ENCODE results near the gene ERICH3.

The ERICH3 gene

DNA sequence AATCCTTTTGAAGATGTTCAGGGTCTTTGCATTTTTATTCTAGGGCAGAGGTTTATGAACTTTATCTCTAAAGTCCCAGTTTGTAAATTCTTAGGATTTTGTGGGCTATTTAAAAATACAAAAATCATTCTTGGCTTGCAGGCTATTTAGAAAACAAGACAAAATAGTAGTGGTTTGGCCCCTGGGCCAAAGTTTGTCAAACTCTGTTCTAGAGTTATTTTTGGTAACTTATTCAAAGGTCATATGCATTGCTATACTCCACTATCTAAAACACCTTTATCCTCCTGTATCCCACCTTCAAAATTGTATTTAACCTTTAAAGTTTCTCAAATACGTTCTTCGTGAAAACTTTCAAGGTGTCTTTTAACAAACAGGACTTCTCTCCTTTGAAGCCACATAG lies 85.7 kb downstream of the ERICH3 start:
- H3K27ac Mint-ChIP-seq = no peak overlapping the region
- H3K9me3 Mint-ChIP-seq = no peaks in the 10 kb centered on the region
- no peaks in the 10 kb centered on the region for H3K4me1 Mint-ChIP-seq (ENCODE audit: low read depth)
- no peaks in the 10 kb centered on the region for H3K36me3 Mint-ChIP-seq (ENCODE audit: low read depth)
- no peak overlapping the region for H3K4me3 Mint-ChIP-seq
- peaks cover 9% of the 10 kb centered on the region for H3K27me3 Mint-ChIP-seq
- DNase-seq = no peak

DNA sequence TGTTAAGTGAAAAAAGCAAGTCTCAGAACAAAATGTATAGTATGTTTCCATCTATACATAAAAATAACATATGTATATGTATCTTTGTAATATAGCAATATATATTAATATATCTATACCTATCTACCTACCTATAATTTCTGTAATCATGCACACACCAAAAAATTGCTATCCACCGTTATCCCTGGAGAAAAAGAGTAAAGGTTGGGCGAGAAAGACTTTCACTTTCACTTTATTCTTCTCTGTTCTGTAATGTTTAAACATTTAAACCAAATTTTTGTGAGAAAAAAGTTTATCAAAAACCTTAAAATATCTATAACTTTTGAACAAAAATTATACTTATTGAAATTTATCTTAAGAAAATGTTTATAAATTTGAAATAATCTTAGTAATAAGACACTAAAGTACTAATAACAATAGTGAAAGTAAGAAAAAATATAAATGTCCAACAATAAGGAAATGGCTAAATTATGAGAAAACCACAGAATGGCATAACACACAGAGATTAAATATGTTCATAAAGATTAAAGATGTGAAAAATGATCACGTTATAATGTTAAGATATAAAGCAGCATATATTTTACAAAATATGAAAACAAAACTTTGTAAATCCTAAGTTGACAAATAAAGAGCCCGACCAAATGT lies 87.2 kb downstream of the ERICH3 start:
- Mint-ChIP-seq H3K36me3 (ENCODE audit: low read depth) (no peaks in the 10 kb centered on the region), H3K27me3 (peaks cover 9% of the 10 kb centered on the region), H3K4me3 (no peak overlapping the region), H3K9me3 (no peaks in the 10 kb centered on the region), H3K27ac (no peak overlapping the region), H3K4me1 (ENCODE audit: low read depth) (no peaks in the 10 kb centered on the region)
- DNase-seq = no peak

DNA sequence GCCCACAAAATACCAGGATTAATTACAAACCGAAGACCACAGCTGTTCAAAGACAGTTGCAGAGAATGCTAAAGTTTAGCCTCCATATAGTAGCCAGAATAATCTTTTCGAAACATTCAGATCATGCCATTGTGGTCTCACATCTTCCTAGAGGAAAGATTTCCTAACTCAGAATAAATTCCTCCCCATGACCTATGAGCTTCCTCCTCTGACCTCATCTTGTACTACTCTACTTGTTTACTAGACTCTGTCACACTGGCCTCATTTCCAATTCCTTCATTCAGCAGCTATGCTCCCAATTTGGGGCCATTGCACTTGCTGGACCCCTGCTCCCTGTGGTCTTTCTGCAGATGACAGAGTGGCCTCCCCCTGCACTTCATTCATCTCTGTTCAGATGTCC lies 89.4 kb downstream of the ERICH3 start:
- H3K9me3 Mint-ChIP-seq = no peaks in the 10 kb centered on the region
- H3K27ac Mint-ChIP-seq = no peak overlapping the region
- peaks cover 9% of the 10 kb centered on the region for H3K27me3 Mint-ChIP-seq
- H3K36me3 Mint-ChIP-seq (ENCODE audit: low read depth) = no peaks in the 10 kb centered on the region
- no peak for DNase-seq
- H3K4me3 Mint-ChIP-seq = no peak overlapping the region
- no peaks in the 10 kb centered on the region for H3K4me1 Mint-ChIP-seq (ENCODE audit: low read depth)

DNA sequence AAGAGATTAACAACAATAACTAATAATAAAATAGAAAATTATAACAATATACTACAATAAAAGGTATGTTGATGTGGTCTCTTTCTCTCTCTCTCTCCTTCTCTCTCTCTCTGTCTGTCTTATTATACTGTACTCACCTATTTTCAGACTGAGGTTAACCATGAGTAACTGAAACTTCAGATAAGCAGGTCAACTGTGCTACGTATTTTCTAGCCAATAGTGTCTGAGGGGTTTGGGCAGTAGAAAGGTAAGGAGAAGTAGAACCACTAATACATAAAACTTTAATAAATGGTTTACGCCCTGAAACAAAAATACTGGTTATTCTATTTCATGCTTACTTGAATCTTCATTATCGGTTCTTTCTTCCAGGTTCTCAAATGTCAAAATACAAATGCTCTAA lies 90.2 kb downstream of the ERICH3 start:
- H3K36me3 Mint-ChIP-seq (ENCODE audit: low read depth) = no peaks in the 10 kb centered on the region
- peaks cover 9% of the 10 kb centered on the region for H3K27me3 Mint-ChIP-seq
- H3K27ac Mint-ChIP-seq = no peak overlapping the region
- no peaks in the 10 kb centered on the region for H3K9me3 Mint-ChIP-seq
- H3K4me1 Mint-ChIP-seq (ENCODE audit: low read depth) = no peaks in the 10 kb centered on the region
- no peak for DNase-seq
- no peak overlapping the region for H3K4me3 Mint-ChIP-seq

DNA sequence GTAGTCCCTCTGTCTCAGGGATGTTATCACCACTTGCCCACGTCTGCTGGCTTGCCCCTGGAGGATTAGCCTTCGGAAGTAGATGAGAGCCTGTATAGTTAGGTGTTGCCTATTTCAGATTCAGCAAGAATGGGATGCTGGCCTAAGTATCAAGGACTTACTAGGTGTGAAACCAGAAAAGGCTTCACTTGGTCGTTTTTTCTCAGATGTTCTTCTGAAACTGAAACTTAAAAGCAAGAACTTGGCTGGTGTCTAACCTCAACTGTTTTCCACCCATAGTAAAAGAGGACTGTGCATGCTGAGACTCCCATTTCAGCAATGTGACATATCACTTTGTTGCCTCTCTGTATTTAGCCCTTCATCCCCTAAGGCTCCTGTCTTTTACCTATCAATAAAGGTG lies 94.2 kb downstream of the ERICH3 start:
- no peaks in the 10 kb centered on the region for H3K4me1 Mint-ChIP-seq (ENCODE audit: low read depth)
- H3K27me3 Mint-ChIP-seq = peaks cover 9% of the 10 kb centered on the region
- H3K27ac Mint-ChIP-seq = no peak overlapping the region
- DNase-seq = no peak
- no peak overlapping the region for H3K4me3 Mint-ChIP-seq
- no peaks in the 10 kb centered on the region for H3K9me3 Mint-ChIP-seq
- no peaks in the 10 kb centered on the region for H3K36me3 Mint-ChIP-seq (ENCODE audit: low read depth)

DNA sequence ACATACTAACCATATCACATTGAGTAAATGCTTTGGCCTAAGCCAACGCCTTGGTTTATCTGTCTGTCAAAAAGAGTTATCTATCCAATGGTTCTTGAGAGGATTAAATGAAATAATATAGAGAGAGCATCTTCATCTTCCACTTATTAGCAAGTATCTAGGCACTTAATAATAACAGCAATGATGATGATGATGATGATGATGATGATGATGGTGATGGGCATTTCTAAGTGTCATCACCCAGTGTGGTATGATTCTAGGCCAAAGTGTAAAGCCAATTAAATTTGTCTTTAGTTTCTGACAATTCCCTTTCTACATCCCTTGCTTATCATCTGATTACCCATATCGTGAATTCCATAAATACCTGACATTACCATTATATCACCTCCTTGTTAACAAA lies 95.5 kb downstream of the ERICH3 start:
- Mint-ChIP-seq H3K9me3 (no peaks in the 10 kb centered on the region), H3K4me1 (ENCODE audit: low read depth) (no peaks in the 10 kb centered on the region), H3K27ac (no peak overlapping the region), H3K36me3 (ENCODE audit: low read depth) (no peaks in the 10 kb centered on the region), H3K4me3 (no peak overlapping the region), H3K27me3 (no peaks in the 10 kb centered on the region)
- DNase-seq = no peak

DNA sequence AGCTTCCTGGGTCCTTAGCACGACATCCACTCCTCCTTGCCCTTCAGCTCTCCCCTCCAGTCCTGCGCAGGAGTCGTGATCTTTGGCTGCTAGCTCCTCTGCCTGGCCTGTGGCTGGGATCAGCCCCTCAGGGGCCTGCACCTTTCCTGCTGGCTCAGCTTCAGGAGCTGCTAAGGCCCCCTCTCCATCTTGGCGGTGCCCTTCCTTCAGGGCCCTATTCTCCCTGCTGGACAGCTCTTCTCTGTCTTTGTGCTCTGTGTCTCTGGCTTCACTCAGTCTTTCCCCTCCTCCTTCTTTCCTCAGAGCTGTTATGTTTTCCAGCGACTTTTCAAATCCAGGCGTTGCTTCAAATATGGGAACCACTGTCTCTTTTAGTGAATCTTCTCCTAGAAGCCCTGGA lies 101.7 kb downstream of the ERICH3 start:
- Mint-ChIP-seq H3K36me3 (ENCODE audit: low read depth) (no peaks in the 10 kb centered on the region), H3K4me1 (ENCODE audit: low read depth) (no peaks in the 10 kb centered on the region), H3K4me3 (no peak overlapping the region), H3K27me3 (no peaks in the 10 kb centered on the region), H3K27ac (no peak overlapping the region), H3K9me3 (no peaks in the 10 kb centered on the region)
- DNase-seq = no peak

DNA sequence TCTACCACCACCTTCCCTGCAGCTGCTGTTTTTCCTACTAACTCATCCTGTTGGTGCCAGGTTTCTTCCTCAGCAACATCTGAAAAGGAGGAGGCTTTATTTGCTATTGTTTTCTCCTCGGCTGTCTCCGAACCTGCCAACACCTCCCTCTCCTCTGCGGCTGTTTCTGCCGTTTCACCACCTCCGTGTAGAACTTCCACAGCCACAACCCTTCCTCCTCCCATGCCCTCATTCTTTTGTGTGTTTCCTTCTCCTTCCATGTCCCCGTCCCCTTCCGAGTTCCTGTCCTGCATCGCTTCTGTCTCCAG lies 102.1 kb downstream of the ERICH3 start:
- Mint-ChIP-seq H3K9me3 (no peaks in the 10 kb centered on the region), H3K36me3 (ENCODE audit: low read depth) (no peaks in the 10 kb centered on the region), H3K4me3 (no peak overlapping the region), H3K27me3 (no peaks in the 10 kb centered on the region), H3K27ac (no peak overlapping the region), H3K4me1 (ENCODE audit: low read depth) (no peaks in the 10 kb centered on the region)
- DNase-seq = no peak

DNA sequence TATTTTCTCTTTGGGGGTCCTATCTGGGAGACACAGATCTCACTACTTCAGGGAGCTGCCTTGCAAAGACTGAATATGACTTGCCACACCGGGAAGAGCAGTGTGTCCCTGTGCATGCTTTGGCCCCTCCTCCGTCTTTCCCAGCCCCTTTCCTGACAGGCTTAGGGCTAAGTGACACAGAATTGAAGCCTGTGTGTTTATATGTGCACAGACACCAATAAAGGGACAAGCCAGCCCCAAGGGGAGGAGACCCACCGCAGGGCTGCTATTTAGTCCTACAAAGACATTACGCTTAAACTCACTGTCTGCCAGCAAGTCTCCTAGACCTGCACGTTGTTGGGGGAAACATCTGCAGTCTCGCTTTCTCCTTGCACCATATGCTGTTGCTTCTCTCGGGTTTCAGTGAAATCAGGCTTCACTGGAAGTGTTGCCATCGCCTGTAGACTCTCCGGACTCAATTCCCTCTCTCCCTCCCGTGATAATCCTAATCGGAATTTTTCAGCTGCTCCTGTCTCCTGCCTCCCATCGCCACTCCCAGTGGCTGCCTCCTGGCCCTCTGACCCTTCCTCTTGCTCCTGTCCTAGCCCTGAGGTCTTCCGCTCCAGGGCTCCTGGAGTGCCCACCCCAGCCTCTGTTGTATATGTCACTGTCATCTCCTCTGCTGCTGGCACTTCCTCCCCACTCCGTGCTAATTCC lies 102.6 kb downstream of the ERICH3 start:
- H3K27ac Mint-ChIP-seq = no peak overlapping the region
- no peak for DNase-seq
- H3K27me3 Mint-ChIP-seq = no peaks in the 10 kb centered on the region
- no peak overlapping the region for H3K4me3 Mint-ChIP-seq
- H3K36me3 Mint-ChIP-seq (ENCODE audit: low read depth) = no peaks in the 10 kb centered on the region
- H3K9me3 Mint-ChIP-seq = no peaks in the 10 kb centered on the region
- H3K4me1 Mint-ChIP-seq (ENCODE audit: low read depth) = no peaks in the 10 kb centered on the region

DNA sequence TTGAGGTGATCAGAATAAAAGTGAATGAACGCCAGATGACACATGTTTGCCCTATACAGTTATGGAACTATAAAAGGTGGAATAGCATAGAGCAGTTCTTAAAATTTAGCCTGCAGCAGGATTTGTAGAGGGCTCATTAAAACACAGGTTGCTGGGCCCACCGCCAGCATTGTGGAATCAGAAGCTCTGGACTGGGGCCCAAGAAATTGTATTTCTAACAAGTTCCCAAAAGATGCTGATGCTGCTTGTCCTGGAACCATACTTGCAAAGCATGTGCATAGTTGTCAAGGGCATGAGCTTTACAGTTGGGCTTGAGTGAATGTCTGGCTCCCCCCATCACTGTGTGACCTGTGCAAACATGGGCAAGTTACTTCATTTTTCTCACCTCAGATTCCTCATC lies 123.7 kb downstream of the ERICH3 start:
- no peaks in the 10 kb centered on the region for H3K4me1 Mint-ChIP-seq (ENCODE audit: low read depth)
- no peak for DNase-seq
- no peaks in the 10 kb centered on the region for H3K9me3 Mint-ChIP-seq
- no peak overlapping the region for H3K27ac Mint-ChIP-seq
- peaks cover 3% of the 10 kb centered on the region for H3K27me3 Mint-ChIP-seq
- H3K36me3 Mint-ChIP-seq (ENCODE audit: low read depth) = no peaks in the 10 kb centered on the region
- H3K4me3 Mint-ChIP-seq = no peak overlapping the region

DNA sequence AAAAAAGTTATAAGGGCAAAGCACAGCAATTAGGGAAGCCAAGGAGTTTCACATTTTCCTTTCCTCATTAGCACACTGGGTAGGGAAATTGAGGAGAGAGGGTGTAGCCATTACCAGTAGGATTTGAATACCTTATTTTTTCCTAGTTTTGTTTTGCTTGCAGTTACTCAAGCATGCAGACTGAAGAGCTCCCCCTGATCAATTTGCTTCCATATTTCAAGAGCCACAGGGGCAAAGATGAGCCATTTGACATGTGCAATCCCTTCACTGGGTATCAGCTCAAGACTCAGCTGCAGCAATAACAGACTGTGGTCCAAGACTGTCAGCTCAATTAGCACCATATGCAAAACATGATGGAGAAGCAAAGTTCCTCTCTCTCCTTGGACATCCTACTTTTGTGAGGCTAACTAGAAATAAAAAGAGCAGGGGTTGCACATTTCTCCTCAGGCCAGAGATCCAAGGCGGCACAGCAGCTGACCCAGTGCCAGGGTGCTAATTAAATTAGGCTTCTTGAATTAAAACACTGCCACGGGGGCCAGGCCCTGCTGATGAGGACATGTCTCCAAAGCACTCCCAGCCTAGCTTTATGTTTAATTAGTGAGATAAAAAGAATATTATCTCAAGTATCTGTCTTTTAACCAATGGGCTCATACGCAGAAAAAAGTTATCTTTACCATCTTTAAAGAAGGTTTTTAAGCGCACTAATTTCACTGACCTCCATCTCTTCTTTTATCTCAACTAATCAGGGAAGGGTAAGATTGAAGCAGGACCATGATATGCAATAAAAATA lies 124.4 kb downstream of the ERICH3 start:
- Mint-ChIP-seq H3K36me3 (ENCODE audit: low read depth) (no peaks in the 10 kb centered on the region), H3K27me3 (peaks cover 3% of the 10 kb centered on the region), H3K9me3 (no peaks in the 10 kb centered on the region), H3K27ac (no peak overlapping the region), H3K4me1 (ENCODE audit: low read depth) (no peaks in the 10 kb centered on the region), H3K4me3 (no peak overlapping the region)
- no peak for DNase-seq

DNA sequence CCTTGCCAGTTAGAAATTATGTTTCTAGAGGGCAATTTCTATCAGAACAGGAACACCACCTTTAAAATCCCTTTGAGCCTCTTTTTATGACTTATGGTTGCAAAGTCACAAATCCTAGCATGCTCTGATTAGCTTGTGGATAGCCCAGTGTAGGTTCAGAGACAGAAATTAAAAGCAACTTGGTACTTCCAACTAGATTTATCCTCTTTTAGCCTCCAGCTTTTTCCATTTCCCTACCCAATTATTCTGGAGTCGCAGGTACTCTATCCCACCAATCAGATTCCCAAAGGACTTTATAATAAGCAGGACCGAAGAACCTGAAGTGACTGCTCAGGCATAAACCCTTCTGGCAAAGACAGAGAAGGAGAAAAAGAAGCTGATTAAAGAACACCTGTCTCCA lies 127.8 kb downstream of the ERICH3 start:
- H3K36me3 Mint-ChIP-seq (ENCODE audit: low read depth) = no peaks in the 10 kb centered on the region
- no peak overlapping the region for H3K27ac Mint-ChIP-seq
- H3K9me3 Mint-ChIP-seq = no peaks in the 10 kb centered on the region
- no peak overlapping the region for H3K4me3 Mint-ChIP-seq
- H3K4me1 Mint-ChIP-seq (ENCODE audit: low read depth) = no peaks in the 10 kb centered on the region
- DNase-seq = no peak
- H3K27me3 Mint-ChIP-seq = peaks cover 3% of the 10 kb centered on the region

DNA sequence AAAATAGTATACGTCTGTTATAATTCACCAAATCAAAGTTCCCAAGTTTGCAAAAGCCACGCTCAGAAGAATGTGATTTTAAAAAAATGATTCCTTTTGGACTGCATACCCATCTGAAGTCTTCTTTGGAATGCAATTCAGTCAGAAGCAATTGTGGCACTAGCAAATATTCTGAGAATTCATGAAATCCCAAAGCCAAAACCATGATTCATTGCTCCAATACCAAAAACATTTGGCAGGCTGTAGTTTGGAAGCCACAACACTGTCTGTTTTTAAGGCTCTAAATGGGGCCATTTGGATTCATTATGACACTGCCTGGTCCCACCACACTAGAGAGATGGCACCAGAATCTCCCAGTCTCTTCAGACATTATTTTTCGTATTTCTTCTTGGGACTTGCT lies 139.4 kb downstream of the ERICH3 start:
- no peak overlapping the region for H3K27ac Mint-ChIP-seq
- H3K4me1 Mint-ChIP-seq (ENCODE audit: low read depth) = no peaks in the 10 kb centered on the region
- no peaks in the 10 kb centered on the region for H3K27me3 Mint-ChIP-seq
- no peak for DNase-seq
- no peaks in the 10 kb centered on the region for H3K36me3 Mint-ChIP-seq (ENCODE audit: low read depth)
- no peak overlapping the region for H3K4me3 Mint-ChIP-seq
- H3K9me3 Mint-ChIP-seq = no peaks in the 10 kb centered on the region

DNA sequence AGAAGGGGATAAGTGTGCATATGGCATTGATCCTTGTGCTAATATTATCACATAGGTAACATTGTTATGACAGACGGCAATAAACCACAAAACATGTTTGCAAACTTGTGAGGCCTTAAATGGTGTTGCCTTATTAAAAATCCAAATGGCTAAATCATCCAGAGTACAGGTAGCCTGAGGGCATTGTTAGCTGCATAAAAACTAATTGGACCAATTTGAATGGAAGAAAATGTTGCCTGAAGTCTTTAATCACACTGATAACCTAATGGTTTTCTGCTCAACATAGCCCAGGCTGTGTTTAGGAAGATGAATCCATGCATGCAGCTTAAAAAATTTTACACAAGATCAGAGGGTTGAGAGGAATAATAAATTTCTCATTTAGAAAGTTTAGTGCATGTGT lies 141.8 kb downstream of the ERICH3 start:
- Mint-ChIP-seq H3K4me1 (ENCODE audit: low read depth) (no peaks in the 10 kb centered on the region), H3K27ac (no peak overlapping the region), H3K36me3 (ENCODE audit: low read depth) (no peaks in the 10 kb centered on the region), H3K4me3 (no peak overlapping the region), H3K27me3 (no peaks in the 10 kb centered on the region), H3K9me3 (no peaks in the 10 kb centered on the region)
- no peak for DNase-seq

DNA sequence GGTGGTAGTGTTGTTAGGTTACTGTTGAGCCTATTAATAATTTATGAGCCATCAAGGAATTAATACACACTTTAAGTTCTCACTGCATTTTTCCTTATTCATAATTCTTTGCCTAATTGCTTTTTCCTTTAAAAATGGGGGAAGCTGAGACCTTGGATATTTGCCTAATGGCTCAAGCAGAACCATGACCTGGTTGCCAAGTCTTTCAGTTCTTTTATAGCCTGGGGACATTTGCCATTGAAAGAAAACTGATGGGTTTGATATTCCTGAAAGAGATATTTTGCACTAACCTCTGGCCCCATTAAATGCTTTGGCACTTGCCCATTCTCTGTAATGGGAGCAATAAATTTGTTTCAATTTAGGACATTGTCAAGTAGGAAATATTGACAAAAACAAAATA lies 142.7 kb downstream of the ERICH3 start:
- no peaks in the 10 kb centered on the region for H3K36me3 Mint-ChIP-seq (ENCODE audit: low read depth)
- no peak overlapping the region for H3K4me3 Mint-ChIP-seq
- no peaks in the 10 kb centered on the region for H3K27me3 Mint-ChIP-seq
- no peaks in the 10 kb centered on the region for H3K4me1 Mint-ChIP-seq (ENCODE audit: low read depth)
- DNase-seq = no peak
- H3K9me3 Mint-ChIP-seq = no peaks in the 10 kb centered on the region
- H3K27ac Mint-ChIP-seq = no peak overlapping the region
